Stimulated activated naive CD4-positive, alpha-beta T cell (primary cell): Measurements from ENCODE around the gene KCNA3.
A peak's percentile ranks its signal among the peaks of the same experiment; 100 is the strongest.

Experiments
- DNase-seq, 6 experiments: peaks; one replicate each; lab custom pipeline; 2025; lab: John Stamatoyannopoulos, UW

Gene KCNA3

DNA sequence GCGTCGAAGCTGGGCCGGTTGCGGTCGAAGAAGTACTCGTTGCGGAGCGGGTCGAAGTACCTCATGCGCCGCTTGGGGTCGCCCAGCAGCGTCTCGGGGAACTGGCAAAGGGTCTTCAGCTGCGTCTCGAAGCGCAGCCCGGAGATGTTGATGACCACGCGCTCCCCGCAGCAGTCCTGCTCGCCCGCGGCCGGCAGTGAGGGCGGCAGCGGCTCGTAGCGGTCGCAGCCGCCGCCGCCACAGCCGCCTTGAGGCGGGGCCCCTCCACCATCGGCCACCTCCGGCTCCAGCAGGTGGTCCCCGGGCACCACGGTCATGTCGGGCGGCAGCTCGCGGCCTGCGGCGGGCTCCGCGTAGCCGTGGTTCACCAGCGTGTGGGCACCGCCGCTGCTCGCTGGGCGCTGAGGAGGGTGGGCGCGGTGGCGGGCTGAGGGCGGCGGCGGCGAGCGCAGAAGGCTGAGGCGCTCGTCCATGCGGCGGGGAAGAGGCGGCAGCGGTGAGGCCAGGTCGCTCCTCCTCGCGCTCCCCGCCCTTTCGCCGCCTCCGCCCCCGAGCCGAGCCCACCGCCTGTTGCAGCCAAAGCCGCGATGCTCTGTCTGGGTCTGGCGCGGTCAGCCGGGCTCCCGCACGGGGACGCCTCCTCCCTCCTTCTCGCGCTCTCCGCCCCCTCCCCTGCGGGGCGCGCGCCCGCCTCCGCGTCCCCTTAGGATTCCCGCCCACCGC is at the start of gene KCNA3:
Gene KCNA3 (minus strand): TSS at position 604 of the 723 bp plus-strand sequence. CDS start 131 bp downstream, at position 473.
- peak; percentile 32 to 69 (median 62) for DNase-seq

DNA sequence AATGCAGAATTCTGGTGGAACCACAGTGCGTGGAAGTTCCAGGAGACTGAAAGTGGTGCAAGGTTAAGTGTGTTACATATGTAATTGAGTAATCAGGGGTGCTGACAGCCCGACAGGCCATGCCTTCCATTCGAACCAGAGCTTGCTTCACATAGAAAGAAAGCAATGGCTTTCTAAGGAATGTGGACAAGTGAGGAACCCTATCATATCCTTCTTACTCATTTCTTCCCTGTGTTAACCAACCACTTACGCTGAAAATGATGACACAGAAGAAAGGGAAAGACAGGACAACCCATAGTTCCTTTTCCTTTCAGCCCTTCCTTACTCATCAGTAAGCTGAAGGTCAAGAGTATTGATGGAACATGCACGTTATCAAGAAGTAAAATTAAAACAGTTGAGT is 48.1 kb upstream of the KCNA3 start:
- no peak for DNase-seq

DNA sequence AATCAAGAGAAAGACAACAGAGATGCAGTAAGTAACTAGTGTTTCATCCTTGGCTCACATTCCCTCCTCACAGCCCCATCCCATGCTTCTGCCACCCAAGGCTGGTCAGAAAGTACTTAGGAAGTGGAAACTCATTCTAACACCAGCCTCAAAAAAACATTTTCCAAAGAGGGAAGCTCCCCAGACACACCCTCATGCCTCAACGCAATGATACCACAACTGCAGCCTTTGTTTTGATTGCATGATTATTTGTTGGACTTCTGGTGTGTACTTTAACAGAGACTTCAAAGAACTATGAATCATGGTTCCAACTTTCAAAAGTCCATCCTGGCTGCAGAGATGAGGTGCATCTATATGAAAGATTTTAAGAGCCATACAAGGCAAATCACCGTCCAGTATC is 45.2 kb upstream of the KCNA3 start:
- no peak for DNase-seq

- no peak for DNase-seq
Measured at GRCh38 chr1:110718452-110718851, 43.7 kb upstream of the KCNA3 start.

DNA sequence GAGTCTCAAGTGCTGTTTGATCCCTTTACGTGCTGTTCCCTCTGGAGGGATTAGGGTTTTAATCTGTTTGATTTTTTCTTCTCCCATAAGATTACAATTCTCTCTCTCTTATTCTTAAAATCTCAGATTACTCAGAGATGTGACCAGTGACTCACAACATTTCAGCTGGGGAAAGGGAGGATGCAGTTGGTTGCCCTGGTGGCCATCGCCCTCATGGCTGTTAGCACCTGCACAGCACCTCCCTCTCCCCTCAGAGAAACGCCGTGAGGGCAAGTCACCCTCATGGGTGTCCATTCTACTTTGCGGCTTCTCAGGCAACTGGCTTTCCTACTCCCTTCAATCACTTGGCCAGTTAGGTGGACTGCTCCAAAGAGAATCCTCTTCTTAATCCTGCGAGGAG is 42.4 kb upstream of the KCNA3 start:
- DNase-seq = no peak

DNA sequence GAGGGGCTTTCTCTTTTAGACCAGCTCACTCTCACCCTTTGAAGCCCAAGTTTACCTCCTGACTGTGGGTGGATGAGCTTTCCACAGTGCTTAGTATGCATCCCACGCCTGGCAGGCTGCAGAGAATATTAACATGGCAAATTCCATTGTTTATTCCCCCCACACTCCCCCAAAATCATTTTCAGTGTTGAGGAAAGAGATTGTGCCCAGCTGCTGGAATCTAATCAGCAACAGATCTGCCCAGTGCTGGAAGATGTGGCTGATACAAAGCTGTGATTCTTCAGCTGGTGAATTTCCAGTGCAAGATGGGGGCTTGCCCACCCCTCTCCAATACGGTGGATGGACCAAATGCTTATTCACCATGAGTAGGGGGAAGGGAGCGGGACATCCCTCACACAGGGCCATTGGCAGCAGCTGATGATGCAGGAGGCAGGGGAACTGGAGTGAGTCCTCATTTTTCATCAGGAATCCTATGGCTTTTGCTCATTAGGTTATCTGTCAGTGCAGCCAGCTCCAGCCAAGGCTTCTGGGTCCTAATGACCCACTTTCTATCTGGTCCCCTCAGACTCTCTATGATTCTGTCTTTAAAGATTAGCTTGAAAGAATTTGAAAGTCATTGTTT is 39.7 kb upstream of the KCNA3 start:
- DNase-seq = no peak

- no peak for DNase-seq
Measured at GRCh38 chr1:110713221-110713620, 38.5 kb upstream of the KCNA3 start.

- DNase-seq = no peak
Measured at GRCh38 chr1:110710314-110710713, 35.6 kb upstream of the KCNA3 start.

- DNase-seq = no peak
Measured at GRCh38 chr1:110708974-110709440, 34.3 kb upstream of the KCNA3 start.

DNA sequence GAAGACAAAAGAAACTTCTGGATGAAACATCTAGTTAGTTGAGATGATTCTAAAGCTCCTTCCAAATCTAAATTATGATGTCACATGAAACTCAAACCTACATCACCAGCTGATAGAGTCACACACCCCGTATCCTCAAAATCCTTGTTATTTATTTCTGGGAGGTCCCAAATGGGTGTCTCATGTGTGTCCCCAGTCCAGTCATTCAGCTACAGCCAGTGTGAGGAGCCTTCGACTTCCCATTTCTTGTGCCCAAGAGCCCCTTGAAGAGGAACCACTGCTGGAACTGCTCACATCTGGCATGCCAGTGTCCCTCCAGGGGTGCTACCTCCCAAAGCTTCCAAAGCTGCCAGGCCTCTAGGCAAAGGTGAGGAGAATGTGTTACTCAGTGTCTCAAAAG is 32.5 kb upstream of the KCNA3 start:
- no peak for DNase-seq

GRCh38 chr1:110706621-110707020 is 31.9 kb upstream of the KCNA3 start:
- no peak for DNase-seq

DNA sequence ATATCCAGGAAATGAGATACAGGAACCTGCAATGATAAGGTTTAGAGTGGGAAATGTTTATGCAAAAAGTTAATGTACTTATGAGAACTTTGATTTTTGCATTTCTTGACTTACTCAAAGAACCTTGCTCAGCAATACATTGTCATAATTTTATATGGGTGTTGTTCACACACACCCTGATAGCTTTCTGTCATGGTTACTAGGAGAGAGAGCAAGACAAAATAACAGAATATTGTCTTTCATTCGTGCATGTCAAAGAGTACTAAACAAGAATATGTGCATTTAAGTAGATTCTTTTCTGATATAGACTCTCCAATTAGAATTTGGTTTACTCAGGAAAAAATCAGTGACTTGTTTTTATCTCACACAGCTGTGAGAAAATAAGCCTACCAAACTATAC is 27.5 kb upstream of the KCNA3 start:
- DNase-seq = no peak

DNA sequence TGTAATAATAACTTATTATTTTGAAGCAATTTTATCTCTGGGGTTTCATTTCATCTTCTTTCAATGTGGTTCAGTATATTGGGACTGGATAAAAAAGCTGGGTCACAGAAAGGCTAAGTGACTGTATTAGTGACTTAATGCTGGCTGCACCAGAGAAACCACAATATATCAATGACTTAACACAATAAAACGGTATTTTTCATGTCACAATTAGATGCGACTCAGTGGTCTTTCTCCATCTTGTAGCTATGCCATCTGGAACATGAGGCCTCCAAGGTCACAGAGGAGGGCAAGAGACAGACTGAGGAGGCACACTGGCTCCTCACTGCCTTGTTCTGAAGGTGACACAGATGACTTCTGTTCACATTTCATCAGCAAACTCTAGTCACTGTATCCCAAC is 26.0 kb upstream of the KCNA3 start:
- no peak for DNase-seq

DNA sequence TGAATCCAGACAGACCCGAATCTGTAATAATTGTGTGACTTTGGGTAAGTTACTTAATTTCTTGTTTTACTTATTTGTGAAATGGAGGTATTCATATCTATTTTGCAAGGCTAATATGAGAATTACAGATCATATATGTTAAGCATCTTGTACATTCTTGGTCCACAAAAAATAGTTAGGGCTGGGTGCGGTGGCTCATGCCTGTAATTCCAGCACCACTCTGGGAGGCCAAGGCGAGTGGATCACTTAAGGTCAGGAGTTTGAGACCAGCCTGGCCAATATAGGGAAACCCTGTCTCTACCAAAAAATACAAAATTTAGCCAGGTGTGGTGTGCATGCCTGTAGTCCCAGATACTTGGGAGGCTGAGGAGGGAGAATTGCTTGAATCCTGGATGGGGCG is 22.9 kb upstream of the KCNA3 start:
- DNase-seq = no peak

GRCh38 chr1:110696818-110697217 is 22.1 kb upstream of the KCNA3 start:
- DNase-seq = no peak

DNA sequence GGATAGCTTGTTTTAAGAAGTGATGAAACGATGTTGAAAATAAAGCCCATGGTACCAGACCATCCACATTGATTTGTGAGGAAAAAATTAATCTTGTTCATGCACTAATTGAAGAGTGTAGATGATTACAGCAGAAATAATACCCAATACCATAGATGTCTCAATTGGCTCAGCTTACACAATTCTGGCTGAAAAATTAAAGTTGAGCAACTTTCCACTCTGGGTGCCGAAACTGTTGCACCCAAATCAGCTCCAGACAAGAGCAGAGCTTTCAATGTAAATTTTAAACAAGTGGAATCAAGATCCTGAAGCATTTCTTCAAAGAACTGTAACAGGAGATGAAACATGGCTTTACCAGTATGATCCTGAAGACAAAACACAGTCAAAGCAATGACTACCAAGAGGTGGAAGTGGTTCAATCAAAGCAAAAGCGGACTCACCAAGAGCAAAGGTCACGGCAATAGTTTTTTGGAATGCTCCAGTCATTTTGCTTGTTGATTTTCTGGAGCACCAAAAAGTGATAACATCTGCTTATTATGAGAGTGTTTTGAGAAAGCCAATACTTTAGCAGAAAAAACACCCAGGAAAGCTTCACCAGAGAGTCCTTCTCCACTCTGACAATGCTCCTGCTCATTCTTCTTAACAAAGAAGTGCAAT is 16.1 kb upstream of the KCNA3 start:
- no peak for DNase-seq

DNA sequence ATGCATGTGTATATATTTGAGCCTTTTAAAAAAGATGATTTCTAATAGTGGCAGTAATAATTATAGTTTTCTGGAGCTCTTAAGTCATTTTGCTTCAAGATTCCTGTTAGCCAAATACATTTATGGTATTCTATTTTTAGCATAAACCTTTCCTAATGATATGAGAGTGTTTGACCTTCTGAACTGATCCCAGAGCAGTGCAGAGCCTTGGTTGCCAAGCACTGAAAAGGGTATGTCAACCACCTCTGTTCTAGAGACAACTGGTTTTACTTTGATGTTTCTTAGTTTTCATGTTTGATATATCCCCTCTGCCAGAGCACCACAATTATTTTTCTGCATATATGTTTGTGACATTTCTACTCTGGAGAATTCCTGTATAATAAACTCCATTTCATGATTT is 15.1 kb upstream of the KCNA3 start:
- no peak for DNase-seq

DNA sequence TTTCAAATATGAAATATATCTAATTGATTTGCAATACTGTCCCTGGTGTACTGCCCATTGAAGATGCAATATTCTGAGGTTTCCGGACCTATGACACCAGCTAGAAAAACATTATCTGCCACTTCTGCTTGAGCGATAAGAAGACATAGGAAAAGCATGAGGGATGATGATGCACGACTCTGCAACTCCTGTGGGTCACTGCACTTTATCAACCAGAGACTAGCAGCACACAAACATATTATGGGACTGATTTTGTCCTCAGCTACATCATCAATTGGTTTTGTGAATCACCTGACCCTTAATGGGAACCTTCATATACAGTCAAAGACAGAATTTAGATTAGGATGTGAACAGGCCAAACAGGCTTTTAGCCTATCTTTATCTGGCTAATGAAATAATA is 13.8 kb upstream of the KCNA3 start:
- no peak for DNase-seq

DNA sequence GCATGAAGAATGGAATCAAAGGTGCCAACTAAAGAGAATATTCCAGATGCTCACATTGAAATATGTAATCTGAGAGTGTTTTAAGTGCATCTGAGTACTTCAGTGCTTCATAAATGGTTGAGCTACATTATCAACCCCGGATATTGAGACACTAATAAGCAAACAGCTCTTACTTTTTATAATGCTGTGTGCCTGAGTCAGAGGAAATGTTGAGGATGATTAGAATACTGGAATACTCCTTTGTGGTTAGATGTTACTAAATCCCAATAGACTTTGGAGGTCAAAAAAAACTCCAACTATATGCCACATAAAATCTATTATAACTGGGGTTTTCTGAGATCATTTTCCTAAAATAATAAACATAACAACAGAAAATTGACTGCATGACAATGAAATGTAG is 12.5 kb upstream of the KCNA3 start:
- no peak for DNase-seq

DNA sequence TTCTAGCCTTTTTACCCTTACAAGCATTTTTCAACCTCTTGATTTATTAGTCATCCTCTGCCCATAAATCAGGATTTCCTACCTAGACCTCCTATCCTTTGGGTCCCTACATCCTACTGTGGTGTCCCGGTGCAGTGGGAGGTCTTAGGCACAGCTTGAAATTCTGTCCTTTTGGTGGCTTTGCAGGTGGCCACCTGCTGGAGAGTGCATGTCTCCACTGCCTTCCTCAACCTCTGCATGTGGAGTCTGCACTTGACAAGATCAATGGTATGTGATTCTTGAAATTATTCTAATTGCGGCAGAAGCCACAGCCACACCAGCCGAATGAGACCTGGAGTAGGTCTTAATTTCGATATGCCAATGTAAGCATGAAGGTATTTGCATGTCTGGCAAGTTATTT is 11.4 kb upstream of the KCNA3 start:
- peak in 3 of 6 experiments; percentile 13 to 32 (median 21) for DNase-seq

DNA sequence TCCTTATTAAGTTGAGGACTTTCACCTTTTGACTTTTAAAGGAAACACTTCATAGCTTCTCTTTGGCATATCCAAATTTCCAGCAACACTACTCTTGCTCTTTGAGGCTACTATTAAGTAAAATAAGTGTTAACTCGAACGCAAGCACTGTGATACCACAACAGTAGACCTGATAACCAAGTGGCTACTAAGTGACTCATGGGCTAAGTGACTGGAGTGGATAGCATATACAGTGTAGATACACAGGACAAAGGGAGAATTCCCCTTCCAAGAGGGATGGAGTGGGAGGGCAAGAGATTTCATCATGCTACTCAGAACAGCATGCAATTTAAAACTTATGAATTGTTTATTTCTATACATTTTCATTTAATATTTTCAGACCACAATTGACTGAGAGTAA is 9.8 kb upstream of the KCNA3 start:
- no peak for DNase-seq

GRCh38 chr1:110682898-110683297 is 8.2 kb upstream of the KCNA3 start:
- no peak for DNase-seq

DNA sequence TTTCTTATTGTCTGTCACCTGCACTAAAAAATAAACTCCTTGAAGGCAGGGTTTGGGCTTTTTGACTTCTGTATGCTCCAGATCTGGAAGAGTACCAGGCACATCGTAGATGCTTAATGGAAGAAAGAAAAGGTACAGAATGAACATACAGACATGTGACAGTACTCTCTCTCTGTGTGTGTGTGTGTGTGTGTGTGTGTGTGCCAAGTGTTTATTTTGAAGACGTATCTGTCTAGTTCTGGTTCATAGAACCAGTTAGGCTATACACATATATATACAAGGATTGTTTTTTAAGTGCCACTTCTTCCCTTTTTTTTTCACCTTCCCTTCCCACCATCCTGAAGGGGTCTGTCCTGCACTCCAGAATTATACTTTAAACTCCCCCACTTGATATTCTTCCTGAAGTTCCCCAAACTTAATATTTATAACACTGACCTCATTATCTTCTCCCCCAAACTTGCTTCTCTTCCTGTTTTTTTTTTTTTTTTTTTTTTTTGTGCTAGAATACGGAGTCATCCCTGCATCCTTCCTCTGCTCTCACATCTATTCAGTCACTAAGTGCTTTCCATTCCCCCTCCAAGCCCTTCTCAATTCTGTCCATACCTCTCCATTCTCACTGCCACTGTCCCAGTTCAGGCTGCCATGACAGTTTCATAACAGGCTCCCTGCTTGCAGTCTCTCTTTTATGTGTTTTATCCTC is 5.4 kb upstream of the KCNA3 start:
- DNase-seq = no peak
